Rectal smooth muscle tissue (tissue), 1 donor: ENCODE data around the gene EPM2A.

Experiments used
- H3K27ac ChIP-seq: one replicate; pipeline ENCODE4 v1.7.0; 2013; ENCODE audit warnings: low read depth, low read length, inconsistent platforms
- H3K27me3 ChIP-seq: one replicate; pipeline ENCODE4 v1.7.0; 2013; ENCODE audit warnings: low read length; ENCODE audit not compliant: control insufficient read depth, insufficient read depth
- H3K36me3 ChIP-seq: one replicate; pipeline ENCODE4 v1.7.0; 2013; ENCODE audit warnings: low read length; ENCODE audit not compliant: control insufficient read depth, insufficient read depth
- H3K4me1 ChIP-seq: one replicate; pipeline ENCODE4 v1.7.0; 2013; ENCODE audit warnings: low read length; ENCODE audit not compliant: control insufficient read depth, insufficient read depth
- H3K4me3 ChIP-seq: one replicate; pipeline ENCODE4 v1.7.0; 2013; ENCODE audit warnings: low read length
- H3K9ac ChIP-seq: one replicate; pipeline ENCODE4 v1.7.0; 2013; ENCODE audit warnings: low read length

EPM2A gene

GRCh38 chr6:145727817-145728388, 7.4 kb downstream of the EPM2A start:
- no peak overlapping the region for H3K27ac ChIP-seq
- no peak overlapping the region for H3K4me3 ChIP-seq
- no peaks in the 10 kb centered on the region for H3K36me3 ChIP-seq
- H3K9ac ChIP-seq: no peak overlapping the region
- no peaks in the 10 kb centered on the region for H3K27me3 ChIP-seq
- no peaks in the 10 kb centered on the region for H3K4me1 ChIP-seq

DNA sequence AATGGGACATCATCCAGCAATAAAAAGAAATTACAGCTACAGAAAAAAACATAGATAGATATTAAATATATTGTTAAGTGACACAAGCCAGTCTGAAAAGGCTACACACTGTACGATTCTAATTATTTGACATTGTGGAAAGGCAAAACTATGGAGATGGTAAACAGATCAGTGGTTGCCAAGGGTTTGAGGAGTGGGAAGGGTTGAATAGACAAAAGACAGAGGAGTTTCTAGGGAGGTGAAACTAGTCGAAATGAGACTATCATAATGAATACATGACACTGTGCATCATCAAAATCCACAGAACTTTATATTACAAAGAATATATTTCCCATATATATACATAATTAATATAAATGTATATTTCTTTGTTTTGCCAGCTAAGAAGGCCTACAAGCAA, 9.8 kb downstream of the EPM2A start:
- no peak overlapping the region for H3K9ac ChIP-seq
- H3K27ac ChIP-seq: no peak overlapping the region
- H3K4me1 ChIP-seq: no peaks in the 10 kb centered on the region
- no peak overlapping the region for H3K4me3 ChIP-seq
- no peaks in the 10 kb centered on the region for H3K27me3 ChIP-seq
- no peaks in the 10 kb centered on the region for H3K36me3 ChIP-seq

- Histone ChIP-seq H3K27ac (no peak overlapping the region), H3K9ac (no peak overlapping the region), H3K27me3 (no peaks in the 10 kb centered on the region), H3K4me1 (no peaks in the 10 kb centered on the region), H3K36me3 (no peaks in the 10 kb centered on the region), H3K4me3 (no peak overlapping the region)
These were observed 11.7 kb downstream of the EPM2A start for GRCh38 chr6:145723646-145724045.

DNA sequence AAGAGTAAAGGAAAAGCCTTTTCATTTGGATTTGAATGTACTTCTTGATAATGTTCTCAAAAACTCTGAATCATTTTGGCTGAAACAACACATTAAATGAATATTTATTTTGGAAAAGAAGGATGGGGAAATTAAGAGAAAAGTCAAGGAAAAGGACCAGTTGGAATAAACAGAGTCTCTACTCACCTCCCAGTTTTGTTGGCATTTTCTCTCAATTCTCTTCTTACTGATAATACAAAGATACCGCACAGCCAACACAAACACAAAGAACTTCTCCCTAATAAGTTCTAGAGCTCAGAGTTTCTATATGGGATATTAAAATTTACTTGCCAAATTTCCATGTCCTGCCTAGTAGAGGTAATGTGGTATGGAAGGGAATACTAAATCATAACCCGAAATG, 13.1 kb downstream of the EPM2A start:
- H3K27ac ChIP-seq: no peak overlapping the region
- no peak overlapping the region for H3K4me3 ChIP-seq
- no peaks in the 10 kb centered on the region for H3K4me1 ChIP-seq
- H3K27me3 ChIP-seq: no peaks in the 10 kb centered on the region
- H3K9ac ChIP-seq: no peak overlapping the region
- H3K36me3 ChIP-seq: no peaks in the 10 kb centered on the region

- H3K4me1 ChIP-seq: no peaks in the 10 kb centered on the region
- no peak overlapping the region for H3K27ac ChIP-seq
- H3K27me3 ChIP-seq: no peaks in the 10 kb centered on the region
- no peaks in the 10 kb centered on the region for H3K36me3 ChIP-seq
- H3K9ac ChIP-seq: no peak overlapping the region
- no peak overlapping the region for H3K4me3 ChIP-seq
These were observed 14.2 kb downstream of the EPM2A start for GRCh38 chr6:145721144-145721543.

GRCh38 chr6:145715426-145715825, 19.9 kb downstream of the EPM2A start:
- H3K9ac ChIP-seq: no peak overlapping the region
- H3K27me3 ChIP-seq: no peaks in the 10 kb centered on the region
- H3K4me3 ChIP-seq: no peak overlapping the region
- H3K27ac ChIP-seq: no peak overlapping the region
- H3K4me1 ChIP-seq: no peaks in the 10 kb centered on the region
- no peaks in the 10 kb centered on the region for H3K36me3 ChIP-seq

DNA sequence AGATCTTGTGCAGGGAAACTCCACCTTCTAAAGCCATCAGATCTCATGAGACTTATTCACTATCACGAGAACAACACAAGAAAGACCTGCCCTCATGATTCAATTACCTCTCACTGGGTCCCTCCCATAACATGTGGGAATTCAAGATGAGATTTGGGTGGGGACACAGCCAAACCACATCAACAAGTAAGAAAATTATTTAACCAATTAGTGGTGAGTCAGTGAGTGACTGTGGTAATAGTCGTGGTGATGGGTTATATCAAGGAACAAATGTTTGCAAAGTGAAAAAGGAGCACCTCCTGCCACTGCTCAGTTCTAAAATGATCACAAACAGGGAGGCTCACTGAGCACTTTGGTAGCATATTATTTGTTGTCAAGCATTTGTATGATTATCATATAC, 20.6 kb downstream of the EPM2A start:
- no peak overlapping the region for H3K9ac ChIP-seq
- H3K4me1 ChIP-seq: no peaks in the 10 kb centered on the region
- H3K4me3 ChIP-seq: no peak overlapping the region
- no peaks in the 10 kb centered on the region for H3K27me3 ChIP-seq
- no peaks in the 10 kb centered on the region for H3K36me3 ChIP-seq
- H3K27ac ChIP-seq: no peak overlapping the region

DNA sequence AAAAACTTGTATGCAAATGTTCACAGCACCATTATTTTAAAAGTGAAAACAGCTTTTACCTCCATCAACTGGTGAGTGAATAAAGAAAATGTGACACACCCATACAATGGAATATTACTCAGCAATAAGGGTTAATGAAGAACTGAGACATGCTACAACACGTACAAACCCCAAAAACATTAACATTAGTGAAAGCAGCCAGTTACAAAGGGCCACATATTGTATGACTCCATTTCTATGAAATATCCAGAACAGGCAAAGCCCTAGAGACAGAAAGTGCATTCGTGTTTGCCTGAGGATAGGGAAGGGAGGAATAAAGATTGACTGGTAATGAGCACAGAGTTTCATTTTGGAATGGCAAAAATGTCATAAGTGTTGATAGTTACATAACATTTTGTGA, 21.5 kb downstream of the EPM2A start:
- H3K27me3 ChIP-seq: no peaks in the 10 kb centered on the region
- H3K36me3 ChIP-seq: no peaks in the 10 kb centered on the region
- no peaks in the 10 kb centered on the region for H3K4me1 ChIP-seq
- no peak overlapping the region for H3K27ac ChIP-seq
- H3K9ac ChIP-seq: no peak overlapping the region
- H3K4me3 ChIP-seq: no peak overlapping the region

DNA sequence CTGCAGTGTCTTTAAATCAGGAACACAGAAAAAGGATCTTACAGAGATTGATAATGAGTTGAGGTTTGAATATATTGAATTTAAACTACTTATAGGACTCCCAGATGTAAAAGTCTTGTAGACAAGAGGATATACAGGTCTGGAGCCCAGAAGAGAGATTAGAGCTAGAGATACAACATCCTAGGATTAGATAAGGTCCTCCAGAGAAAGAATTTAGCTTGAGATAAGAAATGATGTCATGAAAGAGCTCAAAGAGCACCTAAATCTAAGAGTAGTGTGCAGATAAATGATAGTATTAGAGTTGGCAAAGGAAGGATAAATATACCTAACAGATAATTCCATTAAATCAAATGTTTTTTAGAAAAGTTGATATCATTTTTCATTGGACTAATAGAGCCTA, 23.9 kb downstream of the EPM2A start:
- Histone ChIP-seq H3K27ac (no peak overlapping the region), H3K4me3 (no peak overlapping the region), H3K36me3 (no peaks in the 10 kb centered on the region), H3K27me3 (no peaks in the 10 kb centered on the region), H3K4me1 (no peaks in the 10 kb centered on the region), H3K9ac (no peak overlapping the region)

DNA sequence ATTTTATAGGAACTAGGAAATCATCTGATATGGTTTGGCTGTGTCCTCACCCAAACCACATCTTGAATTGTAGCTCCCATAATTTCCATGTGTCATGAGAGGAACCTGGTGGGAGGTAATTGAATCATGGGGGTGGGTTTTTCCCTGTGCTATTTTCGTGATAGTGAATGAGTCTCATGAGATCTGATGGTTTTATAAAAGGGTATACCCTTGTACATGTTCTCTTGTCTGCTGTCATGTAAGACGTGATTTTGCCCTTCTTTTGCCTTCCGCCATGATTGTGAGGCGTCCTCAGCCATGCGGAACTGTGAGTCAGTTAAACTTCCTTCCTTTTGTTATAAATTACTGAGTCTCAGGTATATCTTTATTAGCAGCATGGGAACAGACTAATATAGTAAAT, 27.9 kb downstream of the EPM2A start:
- Histone ChIP-seq H3K27me3 (no peaks in the 10 kb centered on the region), H3K4me1 (no peaks in the 10 kb centered on the region), H3K36me3 (no peaks in the 10 kb centered on the region), H3K4me3 (no peak overlapping the region), H3K27ac (no peak overlapping the region), H3K9ac (no peak overlapping the region)

- no peaks in the 10 kb centered on the region for H3K27me3 ChIP-seq
- H3K4me1 ChIP-seq: no peaks in the 10 kb centered on the region
- H3K9ac ChIP-seq: no peak overlapping the region
- no peak overlapping the region for H3K27ac ChIP-seq
- H3K4me3 ChIP-seq: no peak overlapping the region
- H3K36me3 ChIP-seq: no peaks in the 10 kb centered on the region
These were observed 29.8 kb downstream of the EPM2A start for GRCh38 chr6:145705561-145705960.

DNA sequence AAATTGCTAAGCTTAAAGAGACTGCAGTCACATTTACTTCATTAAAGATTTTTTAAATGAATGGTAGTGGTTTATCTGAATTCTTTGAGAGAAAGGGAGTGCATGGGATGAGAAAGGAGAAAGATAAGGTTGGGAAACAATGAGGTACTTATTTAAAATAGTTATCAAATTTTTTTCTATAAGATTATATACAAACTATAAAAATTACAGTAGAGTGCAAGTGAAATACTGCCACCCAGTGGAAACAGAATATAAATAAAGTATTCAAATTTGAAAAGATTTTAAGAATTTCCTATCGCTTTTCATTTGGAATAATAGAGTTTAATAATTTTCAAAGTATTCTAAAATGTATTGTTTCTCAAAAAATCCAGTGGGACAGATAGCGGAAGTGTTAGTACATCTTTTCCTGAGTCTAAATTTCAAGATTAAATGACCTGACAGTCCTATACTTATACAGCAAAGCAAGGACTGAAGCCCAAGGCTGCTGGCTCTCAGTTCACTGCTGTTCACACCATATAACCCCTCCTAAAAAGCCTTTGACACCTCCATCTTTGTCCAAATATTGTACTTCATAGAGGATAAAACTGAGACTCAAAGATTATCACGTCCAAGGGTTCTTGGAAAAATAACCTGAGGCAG, 31.1 kb downstream of the EPM2A start:
- Histone ChIP-seq H3K4me3 (no peak overlapping the region), H3K4me1 (no peaks in the 10 kb centered on the region), H3K27me3 (no peaks in the 10 kb centered on the region), H3K36me3 (no peaks in the 10 kb centered on the region), H3K27ac (no peak overlapping the region), H3K9ac (no peak overlapping the region)

DNA sequence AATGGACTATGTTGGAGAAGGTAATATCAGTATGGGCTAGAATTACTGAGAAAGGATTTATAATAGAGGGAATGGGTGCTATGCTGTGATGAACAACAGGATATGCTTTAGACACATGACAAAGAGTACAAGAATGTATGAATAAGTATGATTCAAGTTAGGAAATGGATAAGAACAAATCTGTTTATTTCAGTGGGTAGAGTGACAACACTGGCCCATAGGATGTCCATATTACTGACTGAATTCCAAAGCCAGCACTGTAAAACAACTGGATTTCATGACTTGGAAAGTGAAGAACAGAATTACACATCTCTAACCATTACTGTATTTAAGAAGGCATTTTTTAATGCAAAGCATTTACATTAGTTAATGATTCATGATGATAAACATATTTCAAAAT, 35.9 kb downstream of the EPM2A start:
- no peak overlapping the region for H3K9ac ChIP-seq
- no peaks in the 10 kb centered on the region for H3K27me3 ChIP-seq
- H3K36me3 ChIP-seq: no peaks in the 10 kb centered on the region
- no peaks in the 10 kb centered on the region for H3K4me1 ChIP-seq
- no peak overlapping the region for H3K27ac ChIP-seq
- H3K4me3 ChIP-seq: no peak overlapping the region
